Panc1 (cell line): ENCODE data around the gene TMEM164. TPM values are rescaled to one million over a fixed set of nuclear protein-coding genes. Genes with fewer than 3 reads are reported as not detected.

ENCODE experiments used
- ATAC-seq: fragments of 200-7000 bp; cut with Tn5 transposase; 2 replicates; pipeline ENCODE4 v1.9.1; 2020; ENCODE audit warnings: mild to moderate bottlenecking, moderate library complexity
- BruUV-seq: library from RNA; stranded (reverse); fragments of 400-500 nt; replicated peaks from 2 replicates; lab custom pipeline; 2021; lab: Mats Ljungman, UMichigan
- CTCF ChIA-PET: fragments of 300-600 bp; sonication (Branson Sonifier 250); formaldehyde crosslinking; loops from one replicate; lab custom pipeline; 2022; ENCODE audit warnings: antibody characterized with exemption; lab: Charles Lee
- POLR2A ChIA-PET: fragments of 300-600 bp; sonication (Branson Sonifier 250); formaldehyde crosslinking; loops from one replicate; lab custom pipeline; 2022; ENCODE audit warnings: antibody characterized with exemption; lab: Charles Lee
- DNase-seq: peaks from one replicate; pipeline ENCODE4 v3.0.0-alpha.2; 2010; ENCODE audit warnings: low read depth, low spot score
- H3K27ac ChIP-seq: 2 replicates; pipeline ENCODE4 v1.5.1; 2011; ENCODE audit warnings: mild to moderate bottlenecking, low read length, inconsistent platforms
- H3K27me3 ChIP-seq: fragments of 200-500 bp; sonication (Bioruptor generic); 2 replicates; pipeline ENCODE4 v1.6.0; 2014; ENCODE audit warnings: low read length, inconsistent platforms; ENCODE audit not compliant: control insufficient read depth, insufficient read depth
- H3K36me3 ChIP-seq: fragments of 200-500 bp; sonication (Bioruptor generic); 2 replicates; pipeline ENCODE4 v1.5.1; 2014; ENCODE audit warnings: inconsistent platforms, mild to moderate bottlenecking, low read length, moderate library complexity; ENCODE audit not compliant: control insufficient read depth, insufficient read depth
- H3K4me1 ChIP-seq: 2 replicates; pipeline ENCODE4 v1.5.1; 2011; ENCODE audit warnings: inconsistent platforms, mild to moderate bottlenecking, low read length, moderate library complexity; ENCODE audit not compliant: control insufficient read depth, insufficient read depth
- H3K4me3 ChIP-seq, 2 experiments: 2 replicates each; pipeline ENCODE4 v1.5.1; 2011 to 2012; ENCODE audit warnings: low read depth in 2 of 2, low read length in 2 of 2, mild to moderate bottlenecking in 2 of 2, inconsistent platforms in 1 of 2, moderate library complexity in 1 of 2
- H3K9me3 ChIP-seq: fragments of 200-500 bp; sonication (Bioruptor generic); 2 replicates; pipeline ENCODE4 v1.5.1; 2014; ENCODE audit warnings: low read depth, mild to moderate bottlenecking, inconsistent platforms, low read length, moderate library complexity; ENCODE audit not compliant: control insufficient read depth, insufficient read depth
- POLR2AphosphoS5 ChIP-seq: IDR thresholded peaks from 2 replicates; pipeline ENCODE4 v1.6.1; 2012; ENCODE audit warnings: mild to moderate bottlenecking, low read depth, low read length, moderate library complexity
- SIN3A ChIP-seq: IDR thresholded peaks from 2 replicates; pipeline ENCODE4 v1.6.1; 2012; ENCODE audit warnings: low read depth, mild to moderate bottlenecking, low read length, moderate library complexity, borderline replicate concordance; ENCODE audit not compliant: insufficient read depth
- TCF7L2 ChIP-seq: IDR thresholded peaks from 2 replicates; pipeline ENCODE4 v1.6.1; 2011; ENCODE audit warnings: mild to moderate bottlenecking, low read depth, low read length, inconsistent platforms
- in situ Hi-C: cut with HindIII; loops from 2 replicates; pipeline ENCODE4 v1.10.0; 2016; ENCODE audit warnings: low sequenced_read_pairs, low pct_unique_long_range_greater_than_20kb
- intact Hi-C: fragments of 100-400 bp; cut with micrococcal nuclease; formaldehyde crosslinking; loops from one replicate; pipeline ENCODE4 v1.10.0; 2022; ENCODE audit not compliant: unreplicated experiment
- total RNA-seq: library from RNA; stranded (reverse); gene quantifications from one replicate; pipeline ENCODE4 v1.2.1, GENCODE V29; 2021; ENCODE audit not compliant: unreplicated experiment
- TF ChIP-seq, protein P1 (sequence below), 2 experiments: IDR thresholded peaks; 2 replicates each; pipeline ENCODE4 v1.6.1; 2011 to 2012; ENCODE audit warnings: low read depth in 2 of 2, control low read depth in 1 of 2, low read length in 1 of 2, mild to moderate bottlenecking in 1 of 2, moderate library complexity in 1 of 2; ENCODE audit not compliant: insufficient read depth in 1 of 2
- TF ChIP-seq, protein P2 (sequence below): fragments of 450-650 bp; IDR thresholded peaks from 2 replicates; pipeline ENCODE4 v1.5.1; 2017; ENCODE audit warnings: mild to moderate bottlenecking

The TMEM164 gene
- total RNA-seq, 1 experiment from 2014 or later, result 32.8 TPM

DNA sequence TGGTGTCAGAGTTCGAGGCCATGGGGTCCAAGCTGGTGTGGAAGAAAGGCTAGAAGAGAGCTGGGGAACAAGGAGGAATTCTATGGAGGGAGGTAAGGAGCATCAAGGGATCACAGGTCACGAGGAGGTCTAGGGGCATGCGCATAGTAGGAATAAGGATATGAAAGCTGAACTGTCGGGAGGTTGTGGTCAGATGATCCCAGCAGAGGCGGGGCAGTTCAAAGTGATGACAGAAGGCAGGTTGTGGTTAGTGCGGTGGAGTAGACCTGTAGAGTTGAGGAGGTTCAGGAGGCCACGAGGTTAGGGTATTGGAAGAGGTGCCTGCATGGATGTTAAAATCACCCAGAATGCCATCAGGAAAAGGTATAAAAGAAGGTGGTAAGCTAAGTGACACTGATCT, 156.3 kb downstream of the TMEM164 start:
- in situ Hi-C loops (no loop called here), intact Hi-C loops (no loop called here)
- POLR2A ChIA-PET, result no interaction called here
- CTCF ChIA-PET, result interaction anchor here (1.0 kb wide), 1 partner anchor 250 kb away, joined by 3 read pairs; no protein-coding TSS in a partner anchor
- Histone ChIP-seq H3K27me3 (no peaks in the 10 kb centered on the region), H3K9me3 (no peaks in the 10 kb centered on the region), H3K4me3 (no peak overlapping the region), H3K36me3 (no peaks in the 10 kb centered on the region), H3K27ac (no peak overlapping the region), H3K4me1 (no peaks in the 10 kb centered on the region)
- ATAC-seq (no peak), DNase-seq (no peak)
- BruUV-seq, result no TSS peak
- TF ChIP-seq POLR2AphosphoS5 (no peak), SIN3A (no peak), TCF7L2 (no peak)
- TF ChIP-seq, protein P1, sequence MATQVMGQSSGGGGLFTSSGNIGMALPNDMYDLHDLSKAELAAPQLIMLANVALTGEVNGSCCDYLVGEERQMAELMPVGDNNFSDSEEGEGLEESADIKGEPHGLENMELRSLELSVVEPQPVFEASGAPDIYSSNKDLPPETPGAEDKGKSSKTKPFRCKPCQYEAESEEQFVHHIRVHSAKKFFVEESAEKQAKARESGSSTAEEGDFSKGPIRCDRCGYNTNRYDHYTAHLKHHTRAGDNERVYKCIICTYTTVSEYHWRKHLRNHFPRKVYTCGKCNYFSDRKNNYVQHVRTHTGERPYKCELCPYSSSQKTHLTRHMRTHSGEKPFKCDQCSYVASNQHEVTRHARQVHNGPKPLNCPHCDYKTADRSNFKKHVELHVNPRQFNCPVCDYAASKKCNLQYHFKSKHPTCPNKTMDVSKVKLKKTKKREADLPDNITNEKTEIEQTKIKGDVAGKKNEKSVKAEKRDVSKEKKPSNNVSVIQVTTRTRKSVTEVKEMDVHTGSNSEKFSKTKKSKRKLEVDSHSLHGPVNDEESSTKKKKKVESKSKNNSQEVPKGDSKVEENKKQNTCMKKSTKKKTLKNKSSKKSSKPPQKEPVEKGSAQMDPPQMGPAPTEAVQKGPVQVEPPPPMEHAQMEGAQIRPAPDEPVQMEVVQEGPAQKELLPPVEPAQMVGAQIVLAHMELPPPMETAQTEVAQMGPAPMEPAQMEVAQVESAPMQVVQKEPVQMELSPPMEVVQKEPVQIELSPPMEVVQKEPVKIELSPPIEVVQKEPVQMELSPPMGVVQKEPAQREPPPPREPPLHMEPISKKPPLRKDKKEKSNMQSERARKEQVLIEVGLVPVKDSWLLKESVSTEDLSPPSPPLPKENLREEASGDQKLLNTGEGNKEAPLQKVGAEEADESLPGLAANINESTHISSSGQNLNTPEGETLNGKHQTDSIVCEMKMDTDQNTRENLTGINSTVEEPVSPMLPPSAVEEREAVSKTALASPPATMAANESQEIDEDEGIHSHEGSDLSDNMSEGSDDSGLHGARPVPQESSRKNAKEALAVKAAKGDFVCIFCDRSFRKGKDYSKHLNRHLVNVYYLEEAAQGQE (IDR thresholded peaks at IDR 0.05; ENCODE audit: insufficient read depth in 1 of 2, low read depth in 2 of 2, low read length in 1 of 2), result no peak
- TF ChIP-seq, protein P2, sequence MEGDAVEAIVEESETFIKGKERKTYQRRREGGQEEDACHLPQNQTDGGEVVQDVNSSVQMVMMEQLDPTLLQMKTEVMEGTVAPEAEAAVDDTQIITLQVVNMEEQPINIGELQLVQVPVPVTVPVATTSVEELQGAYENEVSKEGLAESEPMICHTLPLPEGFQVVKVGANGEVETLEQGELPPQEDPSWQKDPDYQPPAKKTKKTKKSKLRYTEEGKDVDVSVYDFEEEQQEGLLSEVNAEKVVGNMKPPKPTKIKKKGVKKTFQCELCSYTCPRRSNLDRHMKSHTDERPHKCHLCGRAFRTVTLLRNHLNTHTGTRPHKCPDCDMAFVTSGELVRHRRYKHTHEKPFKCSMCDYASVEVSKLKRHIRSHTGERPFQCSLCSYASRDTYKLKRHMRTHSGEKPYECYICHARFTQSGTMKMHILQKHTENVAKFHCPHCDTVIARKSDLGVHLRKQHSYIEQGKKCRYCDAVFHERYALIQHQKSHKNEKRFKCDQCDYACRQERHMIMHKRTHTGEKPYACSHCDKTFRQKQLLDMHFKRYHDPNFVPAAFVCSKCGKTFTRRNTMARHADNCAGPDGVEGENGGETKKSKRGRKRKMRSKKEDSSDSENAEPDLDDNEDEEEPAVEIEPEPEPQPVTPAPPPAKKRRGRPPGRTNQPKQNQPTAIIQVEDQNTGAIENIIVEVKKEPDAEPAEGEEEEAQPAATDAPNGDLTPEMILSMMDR, result no peak

DNA sequence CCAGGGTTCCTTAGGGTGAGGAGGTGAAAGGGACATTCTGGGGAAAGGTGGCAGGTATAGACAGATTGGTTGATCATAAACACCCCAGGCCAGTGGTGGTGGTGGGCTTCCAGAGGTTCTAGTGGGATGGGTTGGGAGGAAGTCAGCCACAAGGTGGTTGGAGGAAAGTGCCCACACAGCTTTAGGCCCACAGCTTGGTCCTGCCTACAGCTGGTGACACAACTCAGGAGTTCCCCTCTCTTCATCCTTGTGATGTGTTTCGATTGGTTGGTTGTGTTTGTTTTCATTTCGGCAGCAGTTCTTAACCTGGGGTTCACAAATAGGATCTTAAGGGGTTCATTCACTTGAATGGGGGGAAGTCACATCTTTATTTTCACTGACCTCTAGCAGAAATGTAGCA, 157.0 kb downstream of the TMEM164 start:
- in situ Hi-C loops (no loop called here), intact Hi-C loops (loop anchor here (2.0 to 5.0 kb wide), 2 partner anchors 157 to 253 kb away; partner anchors contain the start of gene AMMECR1)
- no peaks in the 10 kb centered on the region for H3K4me1 ChIP-seq
- no peak for TF ChIP-seq TCF7L2
- TF ChIP-seq, protein P2, result no peak
- TF ChIP-seq POLR2AphosphoS5, result no peak
- TF ChIP-seq, protein P1 (IDR thresholded peaks at IDR 0.05; ENCODE audit: insufficient read depth in 1 of 2, low read depth in 2 of 2, low read length in 1 of 2), result no peak
- no peak for TF ChIP-seq SIN3A
- DNase-seq, result no peak
- no peak overlapping the region for H3K27ac ChIP-seq
- POLR2A ChIA-PET, result no interaction called here
- H3K27me3 ChIP-seq, result no peaks in the 10 kb centered on the region
- no peaks in the 10 kb centered on the region for H3K9me3 ChIP-seq
- no TSS peak for BruUV-seq
- H3K4me3 ChIP-seq, result no peak overlapping the region
- CTCF ChIA-PET, result interaction anchor here (0.6 to 1.2 kb wide), 6 partner anchors 245 to 260 kb away, joined by 3 to 5 read pairs (median 4); no protein-coding TSS in a partner anchor
- no peak; the same call in 1 of the 2 replicates for ATAC-seq
- no peaks in the 10 kb centered on the region for H3K36me3 ChIP-seq
